Heart right ventricle (tissue), 16 donors: ENCODE measurements around the gene CCDC201. TPM values are rescaled to one million over a fixed set of nuclear protein-coding genes. Genes with fewer than 3 reads are reported as not detected.

Experiments
- ATAC-seq, 8 donors: fragments of 200-7000 bp; cut with Tn5 transposase; one replicate each; pipeline ENCODE4 v1.9.1; 2020; ENCODE audit warnings: mild to moderate bottlenecking in 8 of 8, moderate library complexity in 8 of 8, moderate number of reproducible peaks in 1 of 8
- DNase-seq, 2 donors: peaks; one replicate each; pipeline ENCODE4 v3.0.0-alpha.2; 2020
- H3K27ac ChIP-seq, 10 donors: fragments of 200-600 bp; sonication (generic) in 2 of 10; one replicate each; pipeline versions ENCODE4 v1.5.0 to v1.8.0; 2020 to 2022; ENCODE audit warnings: mild to moderate bottlenecking in 3 of 10
- H3K27me3 ChIP-seq, 7 donors: fragments of 200-600 bp; one replicate each; pipeline ENCODE4 v1.8.0; 2021 to 2022; ENCODE audit warnings: mild to moderate bottlenecking in 2 of 7
- H3K36me3 ChIP-seq, 9 donors: fragments of 200-600 bp; sonication (generic) in 1 of 9; one replicate each; pipeline versions ENCODE4 v1.5.0 to v1.8.0; 2020 to 2022; ENCODE audit warnings: mild to moderate bottlenecking in 2 of 9
- H3K4me1 ChIP-seq, 9 donors: fragments of 200-600 bp; sonication (generic) in 1 of 9; one replicate each; pipeline versions ENCODE4 v1.5.0 to v1.8.0; 2020 to 2022; ENCODE audit warnings: mild to moderate bottlenecking in 4 of 9
- H3K4me3 ChIP-seq, 10 donors: fragments of 200-600 bp; sonication (generic) in 2 of 10; one replicate each; pipeline versions ENCODE4 v1.5.0 to v1.8.0; 2020 to 2022; ENCODE audit warnings: mild to moderate bottlenecking in 7 of 10, moderate library complexity in 2 of 10
- H3K9me3 ChIP-seq, 11 donors: fragments of 200-600 bp in 10 of 11; sonication (generic) in 2 of 11; one replicate each; pipeline versions ENCODE4 v1.5.0 to v1.8.0; 2013 to 2022; ENCODE audit warnings: mild to moderate bottlenecking in 2 of 11, control low read depth in 1 of 11, moderate library complexity in 1 of 11
- CTCF ChIP-seq, 9 donors: fragments of 200-600 bp; sonication (generic) in 2 of 9; IDR thresholded peaks; one replicate each; pipeline versions ENCODE4 v1.5.0 to v1.8.0; 2021 to 2022; ENCODE audit warnings: antibody characterized with exemption in 9 of 9, mild to moderate bottlenecking in 5 of 9, moderate library complexity in 1 of 9
- WGBS, 2 donors: extraction: QIAGEN DNeasy Blood & Tissue Kit; methylation state at CpG; one replicate each; pipeline ENCODE4 v1.1.7; 2013; ENCODE audit warnings: inconsistent platforms in 1 of 2; 5-methylcytosine and 5-hydroxymethylcytosine counted together
- intact Hi-C, 10 donors: fragments of 100-400 bp; cut with DNase I; formaldehyde crosslinking; loops; one replicate each; pipeline versions ENCODE4 v1.11.1 to v1.14.2; 2022
- polyA plus RNA-seq, 2 donors: library from polyadenylated mRNA; stranded (reverse); fragments of 200-250 nt; gene quantifications; one replicate each; pipeline ENCODE4 v1.2.3, GENCODE V29; 2013
- total RNA-seq, 10 donors: library from RNA; stranded (reverse); fragmentation: NEBNext Ultra II Directional in 3 of 10; extraction: Animal tissue kit (Norgen Biotek cat#: 25700) in 3 of 10; gene quantifications; one replicate each; pipeline versions ENCODE4 v1.2.1 to v1.2.4, GENCODE V29; 2021 to 2023
- donor health status: Arrhythmogenic right ventricular cardiomyopathy.
- donor health status: ischemic (EF 13 %, LVEDD 7.1; RV severe dilation, severe dysfunction).
- donor health status: healthy with polysubstance abuse.
- donor health status: DM: no; HTN: yes; CAD: no.
- donor health status: DM: no; HTN: no; CAD: no.
- donor health status: ischemic (EF 25% LVEDD 6.9; RV normal size, moderate dysfunction).
- donor health status: ischemic (EF 25% LVEDD 5.7; RV mildly dilated, moderate dysfunction).
- donor health status: healthy.
- donor health status: DM: yes; HTN: yes; CAD: no.
- donor health status: Ischemic cardiomyopathy.
- donor health status: ischemic (EF 35%, LVEDD 5.7; RV mildly dilated, moderate dysfunction).
- donor health status: nonischemic (EF 11% LVEDD 7.7; RV severe dilation, severe dysfunction).
- donor health status: DM: yes; HTN: yes; CAD: no.
- donor health status: PGD.
- donor health status: ischemic (EF 29% LVEDD 5.4; RV normal size, mild dysfunction).
- donor health status: nonischemic (EF 23%, LVEDD 6.1; RV moderate dilation, normal function).

Gene CCDC201
- total and polyA plus RNA-seq, 12 donors, result not detected

- TF ChIP-seq CTCF (IDR thresholded peaks at IDR 0.05), result peak; percentile 89 to 98 (median 96)
- H3K36me3 ChIP-seq, result peaks cover 0 to 46% (median 15%) of the 10 kb centered on the region in 9 donors
- intact Hi-C loops, result loop anchor here in 8 of 10 donors (1.0 to 10.0 kb wide), 9 partner anchors 435 to 1337 kb away; no protein-coding TSS in a partner anchor
- ATAC-seq, result peak in 7 of 8 donors; percentile 25 to 58 (median 57)
- H3K9me3 ChIP-seq, result no peaks in the 10 kb centered on the region
- DNase-seq, result peak; percentile 84 to 85
- peak overlapping the region in 5 of 10 donors; percentile 63 to 77 (median 67) for H3K4me3 ChIP-seq
- no peak overlapping the region for H3K27ac ChIP-seq
- peaks cover 0 to 55% (median 0%) of the 10 kb centered on the region in 7 donors for H3K27me3 ChIP-seq
- peaks cover 5 to 55% (median 30%) of the 10 kb centered on the region in 9 donors for H3K4me1 ChIP-seq
- WGBS, 2 donors, result 6 to 8% methylated on average over 15 of the region's 15 CpGs
These were observed 44.8 kb upstream of the CCDC201 start for GRCh38 chr7:45917658-45918057.

GRCh38 chr7:45917064-45917463 is 44.2 kb upstream of the CCDC201 start:
- Histone ChIP-seq H3K4me1 (peaks cover 5 to 49% (median 27%) of the 10 kb centered on the region in 9 donors), H3K4me3 (no peak overlapping the region), H3K36me3 (peaks cover 0 to 52% (median 15%) of the 10 kb centered on the region in 9 donors), H3K27ac (no peak overlapping the region), H3K27me3 (peaks cover 0 to 49% (median 0%) of the 10 kb centered on the region in 7 donors), H3K9me3 (no peaks in the 10 kb centered on the region)
- DNase-seq, result no peak
- no peak for ATAC-seq
- intact Hi-C loops, result loop anchor here in 8 of 10 donors (1.0 to 10.0 kb wide), 9 partner anchors 436 to 1338 kb away; no protein-coding TSS in a partner anchor
- no peak for TF ChIP-seq CTCF (IDR thresholded peaks at IDR 0.05)
- 80 to 84% methylated on average over 14 of the region's 14 CpGs for WGBS, 2 donors

GRCh38 chr7:45915606-45916005 is 42.7 kb upstream of the CCDC201 start:
- 88 to 92% methylated on average over 3 of the region's 3 CpGs for WGBS, 2 donors
- Histone ChIP-seq H3K9me3 (no peaks in the 10 kb centered on the region), H3K4me3 (no peak overlapping the region), H3K27me3 (peaks cover 0 to 34% (median 0%) of the 10 kb centered on the region in 7 donors), H3K27ac (no peak overlapping the region), H3K36me3 (peaks cover 0 to 56% (median 15%) of the 10 kb centered on the region in 9 donors), H3K4me1 (peaks cover 0 to 37% (median 15%) of the 10 kb centered on the region in 9 donors)
- intact Hi-C loops, result loop anchor here in 8 of 10 donors (2.0 to 10.0 kb wide), 8 partner anchors 437 to 1339 kb away; no protein-coding TSS in a partner anchor
- ATAC-seq (no peak), DNase-seq (no peak)
- no peak for TF ChIP-seq CTCF (IDR thresholded peaks at IDR 0.05)

- H3K4me3 ChIP-seq, result no peak overlapping the region
- WGBS, 2 donors, result 93 to 94% methylated on average over 12 of the region's 12 CpGs
- no peak overlapping the region for H3K27ac ChIP-seq
- DNase-seq (no peak), ATAC-seq (no peak)
- TF ChIP-seq CTCF (IDR thresholded peaks at IDR 0.05), result no peak
- intact Hi-C loops, result loop anchor here in 7 of 10 donors (5.0 to 10.0 kb wide), 6 partner anchors 1172 to 1340 kb away; no protein-coding TSS in a partner anchor
- H3K4me1 ChIP-seq, result peaks cover 0 to 30% (median 10%) of the 10 kb centered on the region in 9 donors
- peaks cover 0 to 56% (median 15%) of the 10 kb centered on the region in 9 donors for H3K36me3 ChIP-seq
- H3K9me3 ChIP-seq, result no peaks in the 10 kb centered on the region
- H3K27me3 ChIP-seq, result peaks cover 0 to 27% (median 0%) of the 10 kb centered on the region in 7 donors
These were observed 42.0 kb upstream of the CCDC201 start for GRCh38 chr7:45914911-45915310.
